ENCODE data around the gene TCF4. TPM values are rescaled to one million over a fixed set of nuclear protein-coding genes. Genes with fewer than 3 reads are reported as not detected.

The TCF4 gene
- total RNA-seq, 1 experiment from 2014 or later: 2.3 TPM

GRCh38 chr18:55440988-55441387 is 147.0 kb downstream of the TCF4 start:
- no peak overlapping the region for H3K4me3 ChIP-seq (ENCODE audit: low read depth in 2 of 2, low read length in 2 of 2)
- H3K27ac ChIP-seq (ENCODE audit: low read length): no peak overlapping the region
- no peak for ATAC-seq
- H3K9me3 ChIP-seq (ENCODE audit: control insufficient read depth, insufficient read depth, low read depth, low read length): no peaks in the 10 kb centered on the region
- TF ChIP-seq TCF7L2 (IDR thresholded peaks at IDR 0.05; ENCODE audit: low read depth, low read length): no peak
- no peak for TF ChIP-seq POLR2AphosphoS5 (IDR thresholded peaks at IDR 0.05; ENCODE audit: low read depth, low read length)
- no peak for TF ChIP-seq SIN3A (IDR thresholded peaks at IDR 0.05; ENCODE audit: borderline replicate concordance, insufficient read depth, low read depth, low read length)
- no peak for TF ChIP-seq REST (IDR thresholded peaks at IDR 0.05; ENCODE audit: insufficient read depth in 1 of 2, low read depth in 2 of 2, low read length in 1 of 2)
- TF ChIP-seq CTCF (IDR thresholded peaks at IDR 0.05): no peak
- in situ Hi-C loops (cut with HindIII; ENCODE audit: low pct_unique_long_range_greater_than_20kb, low sequenced_read_pairs) (no loop called here), intact Hi-C loops (cut with micrococcal nuclease; ENCODE audit: unreplicated experiment) (no loop called here)
- H3K4me1 ChIP-seq (ENCODE audit: control insufficient read depth, insufficient read depth, low read length): no peaks in the 10 kb centered on the region
- ChIA-PET CTCF (no interaction called here), POLR2A (no interaction called here)
- H3K27me3 ChIP-seq (ENCODE audit: control insufficient read depth, insufficient read depth, low read length): no peaks in the 10 kb centered on the region
- no peak for DNase-seq (ENCODE audit: low read depth, low spot score)
- no peaks in the 10 kb centered on the region for H3K36me3 ChIP-seq (ENCODE audit: control insufficient read depth, insufficient read depth, low read length)
- no TSS peak for BruUV-seq (replicated peaks)

GRCh38 chr18:55439056-55439455 is 148.9 kb downstream of the TCF4 start:
- DNase-seq (ENCODE audit: low read depth, low spot score) (no peak), ATAC-seq (no peak)
- no peaks in the 10 kb centered on the region for H3K36me3 ChIP-seq (ENCODE audit: control insufficient read depth, insufficient read depth, low read length)
- in situ Hi-C loops (cut with HindIII; ENCODE audit: low pct_unique_long_range_greater_than_20kb, low sequenced_read_pairs) (no loop called here), intact Hi-C loops (cut with micrococcal nuclease; ENCODE audit: unreplicated experiment) (no loop called here)
- no peaks in the 10 kb centered on the region for H3K9me3 ChIP-seq (ENCODE audit: control insufficient read depth, insufficient read depth, low read depth, low read length)
- BruUV-seq (replicated peaks): no TSS peak
- CTCF ChIA-PET: no interaction called here
- POLR2A ChIA-PET: no interaction called here
- no peaks in the 10 kb centered on the region for H3K27me3 ChIP-seq (ENCODE audit: control insufficient read depth, insufficient read depth, low read length)
- TF ChIP-seq CTCF (IDR thresholded peaks at IDR 0.05): no peak
- no peak for TF ChIP-seq SIN3A (IDR thresholded peaks at IDR 0.05; ENCODE audit: borderline replicate concordance, insufficient read depth, low read depth, low read length)
- no peak for TF ChIP-seq TCF7L2 (IDR thresholded peaks at IDR 0.05; ENCODE audit: low read depth, low read length)
- TF ChIP-seq POLR2AphosphoS5 (IDR thresholded peaks at IDR 0.05; ENCODE audit: low read depth, low read length): no peak
- TF ChIP-seq REST (IDR thresholded peaks at IDR 0.05; ENCODE audit: insufficient read depth in 1 of 2, low read depth in 2 of 2, low read length in 1 of 2): no peak
- no peak overlapping the region for H3K27ac ChIP-seq (ENCODE audit: low read length)
- H3K4me1 ChIP-seq (ENCODE audit: control insufficient read depth, insufficient read depth, low read length): no peaks in the 10 kb centered on the region
- no peak overlapping the region for H3K4me3 ChIP-seq (ENCODE audit: low read depth in 2 of 2, low read length in 2 of 2)

Measured in Panc1 (cell line).